Smooth muscle cell (in vitro differentiated cells): ENCODE data around the gene HYAL3. TPM values are rescaled to one million over a fixed set of nuclear protein-coding genes. Genes with fewer than 3 reads are reported as not detected.
A peak's percentile ranks its signal among the peaks of the same experiment; 100 is the strongest.

Experiments used
- DNase-seq: peaks from one replicate; lab custom pipeline; 2025; ENCODE audit not compliant: unreplicated experiment; lab: John Stamatoyannopoulos, UW
- H2AFZ ChIP-seq: fragments of 200-600 bp; sonication (generic); 2 replicates; pipeline ENCODE4 v1.6.0; 2016; ENCODE audit warnings: antibody characterized with exemption, low read depth, mild to moderate bottlenecking
- H3F3A ChIP-seq: fragments of 200-600 bp; sonication (generic); 2 replicates; pipeline ENCODE4 v1.6.0; 2017; ENCODE audit warnings: antibody characterized with exemption, low read depth
- H3K27ac ChIP-seq: fragments of 200-600 bp; sonication (generic); 2 replicates; pipeline ENCODE4 v1.5.1; 2016; ENCODE audit warnings: low read depth, mild to moderate bottlenecking
- H3K27me3 ChIP-seq: fragments of 200-600 bp; sonication (generic); 2 replicates; pipeline ENCODE4 v1.6.1; 2016; ENCODE audit warnings: low read depth, mild to moderate bottlenecking
- H3K36me3 ChIP-seq: fragments of 200-600 bp; sonication (generic); 2 replicates; pipeline ENCODE4 v1.5.1; 2016; ENCODE audit warnings: low read depth
- H3K4me1 ChIP-seq: fragments of 200-600 bp; sonication (generic); 2 replicates; pipeline ENCODE4 v1.5.1; 2016; ENCODE audit warnings: low read depth
- H3K4me2 ChIP-seq: fragments of 200-600 bp; sonication (generic); 2 replicates; pipeline ENCODE4 v1.6.0; 2016; ENCODE audit warnings: mild to moderate bottlenecking
- H3K4me3 ChIP-seq: fragments of 200-600 bp; sonication (generic); 2 replicates; pipeline ENCODE4 v1.5.1; 2016; ENCODE audit warnings: mild to moderate bottlenecking
- H3K79me2 ChIP-seq: fragments of 200-600 bp; sonication (generic); 2 replicates; pipeline ENCODE4 v1.6.0; 2016; ENCODE audit warnings: low read depth, mild to moderate bottlenecking
- H3K9ac ChIP-seq: fragments of 200-600 bp; sonication (generic); 2 replicates; pipeline ENCODE4 v1.6.0; 2016; ENCODE audit warnings: low read depth
- H3K9me3 ChIP-seq: fragments of 200-600 bp; sonication (generic); replicated peaks from 2 replicates; pipeline ENCODE4 v1.5.1; 2016; ENCODE audit warnings: low read depth
- H4K20me1 ChIP-seq: fragments of 200-600 bp; sonication (generic); 2 replicates; pipeline ENCODE4 v1.6.0; 2016; ENCODE audit warnings: low read depth
- WGBS: methylation state at CpG from one replicate; pipeline ENCODE4 v1.1.7; 2016; ENCODE audit warnings: low lambda C conversion rate; 5-methylcytosine and 5-hydroxymethylcytosine counted together
- polyA plus RNA-seq: library from polyadenylated mRNA; unstranded; fragments of >200 nt; fragmentation: Nextera tagmentation; extraction: Ambion mirVana; gene quantifications from 2 replicates; pipeline ENCODE4 v1.2.1, GENCODE V29; 2016
- total RNA-seq: library from RNA; depleted of rRNA; stranded (reverse); fragments of >200 nt; gene quantifications from 2 replicates; pipeline ENCODE4 v1.2.3, GENCODE V29; 2014
- TF ChIP-seq, protein P1 (sequence below): fragments of 200-600 bp; sonication (generic); IDR thresholded peaks from 2 replicates; pipeline ENCODE4 v1.5.1; 2017; ENCODE audit warnings: borderline replicate concordance, mild to moderate bottlenecking, antibody characterized with exemption; ENCODE audit not compliant: insufficient read depth, poor library complexity, severe bottlenecking

HYAL3 gene
- total and polyA plus RNA-seq, 2 experiments from 2014 or later: 2.5 to 3.7 TPM

DNA sequence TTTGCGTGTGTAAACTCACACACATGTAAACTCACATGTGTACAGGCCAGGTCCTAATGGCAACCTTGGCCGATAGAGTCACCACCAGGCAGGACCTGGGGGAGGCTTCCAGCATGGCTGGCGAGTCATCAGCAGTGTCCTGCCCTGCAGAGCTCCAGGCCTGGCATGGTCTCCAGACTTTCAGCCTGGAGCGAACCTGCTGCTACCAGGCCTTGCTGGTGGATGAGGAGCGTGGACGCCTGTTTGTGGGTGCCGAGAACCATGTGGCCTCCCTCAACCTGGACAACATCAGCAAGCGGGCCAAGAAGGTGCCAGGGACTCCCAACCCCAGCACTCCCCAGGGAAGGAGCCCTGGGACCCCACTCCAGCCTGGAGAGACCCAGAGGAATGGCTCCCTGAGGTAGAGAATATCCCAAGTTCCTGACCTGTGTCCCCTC, 29.2 kb downstream of the HYAL3 start:
- TF ChIP-seq, protein P1, sequence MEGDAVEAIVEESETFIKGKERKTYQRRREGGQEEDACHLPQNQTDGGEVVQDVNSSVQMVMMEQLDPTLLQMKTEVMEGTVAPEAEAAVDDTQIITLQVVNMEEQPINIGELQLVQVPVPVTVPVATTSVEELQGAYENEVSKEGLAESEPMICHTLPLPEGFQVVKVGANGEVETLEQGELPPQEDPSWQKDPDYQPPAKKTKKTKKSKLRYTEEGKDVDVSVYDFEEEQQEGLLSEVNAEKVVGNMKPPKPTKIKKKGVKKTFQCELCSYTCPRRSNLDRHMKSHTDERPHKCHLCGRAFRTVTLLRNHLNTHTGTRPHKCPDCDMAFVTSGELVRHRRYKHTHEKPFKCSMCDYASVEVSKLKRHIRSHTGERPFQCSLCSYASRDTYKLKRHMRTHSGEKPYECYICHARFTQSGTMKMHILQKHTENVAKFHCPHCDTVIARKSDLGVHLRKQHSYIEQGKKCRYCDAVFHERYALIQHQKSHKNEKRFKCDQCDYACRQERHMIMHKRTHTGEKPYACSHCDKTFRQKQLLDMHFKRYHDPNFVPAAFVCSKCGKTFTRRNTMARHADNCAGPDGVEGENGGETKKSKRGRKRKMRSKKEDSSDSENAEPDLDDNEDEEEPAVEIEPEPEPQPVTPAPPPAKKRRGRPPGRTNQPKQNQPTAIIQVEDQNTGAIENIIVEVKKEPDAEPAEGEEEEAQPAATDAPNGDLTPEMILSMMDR: no peak
- Histone ChIP-seq H3K4me1 (peaks cover 41% of the 10 kb centered on the region), H3K79me2 (no peaks in the 10 kb centered on the region), H3K27ac (peak overlapping the region; percentile 67), H3K4me2 (peak overlapping the region; percentile 75), H3K9ac (no peak overlapping the region), H3F3A (peaks cover 15% of the 10 kb centered on the region), H3K4me3 (peak overlapping the region; percentile 27), H2AFZ (no peak overlapping the region), H4K20me1 (peaks cover 6% of the 10 kb centered on the region), H3K27me3 (peaks cover 20% of the 10 kb centered on the region), H3K36me3 (no peaks in the 10 kb centered on the region), H3K9me3 (no peaks in the 10 kb centered on the region)
- WGBS: 81% methylated on average over 8 of the region's 8 CpGs
- DNase-seq: no peak

DNA sequence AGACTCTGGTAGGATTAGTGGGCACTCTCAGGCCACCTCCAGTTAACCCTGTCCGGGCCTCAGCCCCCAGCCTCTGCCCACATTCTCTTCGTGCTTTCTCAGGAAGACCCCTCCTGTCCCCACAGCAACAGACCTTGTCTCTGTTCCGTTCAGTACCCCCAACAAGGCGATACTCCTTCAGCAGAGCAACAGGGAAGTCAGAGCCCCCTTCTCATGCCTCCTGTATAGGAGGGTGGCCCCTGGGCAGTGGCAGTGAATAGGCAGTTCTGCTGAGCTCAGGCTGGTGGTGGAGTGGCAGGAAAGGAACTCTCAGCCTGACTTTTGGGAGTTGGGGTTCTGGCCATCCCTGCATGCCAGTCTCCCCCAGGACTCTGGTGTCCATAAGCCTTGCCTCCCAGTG, 29.7 kb downstream of the HYAL3 start:
- Histone ChIP-seq H2AFZ (no peak overlapping the region), H3K4me2 (peak overlapping the region; percentile 75), H3F3A (peaks cover 15% of the 10 kb centered on the region), H3K4me1 (peaks cover 43% of the 10 kb centered on the region), H3K36me3 (no peaks in the 10 kb centered on the region), H3K9ac (peak overlapping the region; percentile 48), H3K79me2 (no peaks in the 10 kb centered on the region), H3K27ac (peak overlapping the region; percentile 67), H3K27me3 (peaks cover 15% of the 10 kb centered on the region), H3K4me3 (peak overlapping the region; percentile 27), H4K20me1 (peaks cover under 1% of the 10 kb centered on the region), H3K9me3 (no peaks in the 10 kb centered on the region)
- DNase-seq: no peak
- TF ChIP-seq, protein P1: no peak
- WGBS: 86% methylated on average over 4 of the region's 4 CpGs

DNA sequence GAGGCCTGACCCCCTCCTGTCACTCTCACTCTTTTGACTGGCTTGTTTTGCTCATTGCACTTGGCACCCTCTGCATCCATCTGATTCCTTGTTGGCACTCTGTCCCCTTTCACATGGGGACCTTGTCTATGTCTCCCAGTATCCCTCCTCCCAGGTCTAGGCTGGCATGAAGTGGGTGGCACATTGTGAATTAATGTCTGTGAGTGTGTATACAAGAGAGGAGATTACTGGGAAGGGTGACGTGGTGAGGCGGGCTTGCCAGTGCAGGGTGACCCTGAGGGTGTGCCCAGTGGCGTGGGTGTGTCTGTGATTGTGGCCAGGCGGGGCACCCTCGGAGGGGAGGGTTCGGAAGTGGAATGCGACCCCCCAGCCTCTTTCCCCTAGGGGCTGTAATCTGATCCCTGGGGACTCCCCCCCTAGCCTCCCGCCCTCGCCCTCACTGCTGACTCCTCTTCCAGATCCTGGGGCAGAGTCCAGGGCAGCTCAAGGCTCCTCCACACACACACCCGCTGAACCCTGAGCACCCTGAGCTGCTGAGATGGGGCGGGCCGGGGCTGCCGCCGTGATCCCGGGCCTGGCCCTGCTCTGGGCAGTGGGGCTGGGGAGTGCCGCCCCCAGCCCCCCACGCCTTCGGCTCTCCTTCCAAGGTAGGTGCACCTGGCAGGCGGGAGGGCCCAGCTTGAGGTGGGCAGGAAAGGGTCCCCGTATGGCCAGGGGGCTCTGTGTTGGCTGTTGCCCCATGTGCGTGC, 30.3 kb downstream of the HYAL3 start, which contains the start of gene SEMA3B:
TSS of gene SEMA3B (plus strand) at position 445 of the 749 bp plus-strand sequence. CDS start at position 539, 94 bp downstream.
- Histone ChIP-seq H3K27ac (peak within 1 kb of the TSS; percentile 67), H3K79me2 (no peaks in the 10 kb centered on the region), H2AFZ (no peak within 1 kb of the TSS), H3K9me3 (no peaks in the 10 kb centered on the region), H3K36me3 (no peaks in the 10 kb centered on the region), H3K4me2 (peak within 1 kb of the TSS; percentile 94), H3K4me1 (peaks cover 49% of the 10 kb centered on the region), H3F3A (peaks cover 15% of the 10 kb centered on the region), H3K9ac (peak within 1 kb of the TSS; percentile 48), H3K27me3 (peaks cover 9% of the 10 kb centered on the region), H3K4me3 (peak within 1 kb of the TSS; percentile 27), H4K20me1 (no peaks in the 10 kb centered on the region)
- DNase-seq: no peak
- WGBS: 54% methylated on average over 21 of the region's 21 CpGs
- TF ChIP-seq, protein P1: no peak

DNA sequence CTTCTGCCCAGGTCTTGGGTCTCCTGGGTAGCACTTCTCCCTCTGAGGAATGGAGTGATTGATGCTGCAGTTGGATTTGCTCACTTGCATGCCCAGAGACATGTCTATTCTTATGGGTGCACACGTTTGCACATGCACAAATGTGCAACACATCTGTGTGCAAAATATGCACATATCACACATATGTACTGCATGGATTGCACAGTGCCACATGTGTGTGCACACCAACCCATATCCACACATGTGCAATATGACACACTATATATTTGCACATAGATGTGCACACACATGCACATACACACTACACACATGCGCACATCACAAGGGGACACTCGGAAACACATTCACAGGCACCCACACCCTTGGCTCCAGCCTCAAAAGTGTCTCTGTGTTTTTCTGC, 30.9 kb downstream of the HYAL3 start:
- peaks cover 3% of the 10 kb centered on the region for H3K27me3 ChIP-seq
- TF ChIP-seq, protein P1: no peak
- H3K4me1 ChIP-seq: peaks cover 53% of the 10 kb centered on the region
- no peaks in the 10 kb centered on the region for H3K79me2 ChIP-seq
- H3K4me2 ChIP-seq: peak overlapping the region; percentile 94
- no peaks in the 10 kb centered on the region for H3K9me3 ChIP-seq
- no peaks in the 10 kb centered on the region for H3K36me3 ChIP-seq
- H3F3A ChIP-seq: peaks cover 19% of the 10 kb centered on the region
- H2AFZ ChIP-seq: no peak overlapping the region
- DNase-seq: no peak
- H3K4me3 ChIP-seq: no peak overlapping the region
- H3K9ac ChIP-seq: no peak overlapping the region
- H4K20me1 ChIP-seq: no peaks in the 10 kb centered on the region
- WGBS: 85% methylated on average over 3 of the region's 3 CpGs
- H3K27ac ChIP-seq: peak overlapping the region; percentile 67
